HG03342 (cell line): ENCODE results near the gene MAJIN.

Source experiments
- ATAC-seq: cut with Tn5 transposase; IDR thresholded peaks from one replicate; pipeline ENCODE4 v1.9.1; 2021; ENCODE audit warnings: mild to moderate bottlenecking, moderate library complexity; ENCODE audit not compliant: unreplicated experiment

The MAJIN gene

GRCh38 chr11:64894812-64895452 lies 77.0 kb downstream of the MAJIN start:
- no peak for ATAC-seq

- ATAC-seq: peak; percentile 57
Observed at GRCh38 chr11:64894070-64894811, 77.7 kb downstream of the MAJIN start.

GRCh38 chr11:64893194-64894069 lies 78.5 kb downstream of the MAJIN start:
- no peak for ATAC-seq

- ATAC-seq: no peak
Observed at GRCh38 chr11:64892838-64893193, 79.1 kb downstream of the MAJIN start.

DNA sequence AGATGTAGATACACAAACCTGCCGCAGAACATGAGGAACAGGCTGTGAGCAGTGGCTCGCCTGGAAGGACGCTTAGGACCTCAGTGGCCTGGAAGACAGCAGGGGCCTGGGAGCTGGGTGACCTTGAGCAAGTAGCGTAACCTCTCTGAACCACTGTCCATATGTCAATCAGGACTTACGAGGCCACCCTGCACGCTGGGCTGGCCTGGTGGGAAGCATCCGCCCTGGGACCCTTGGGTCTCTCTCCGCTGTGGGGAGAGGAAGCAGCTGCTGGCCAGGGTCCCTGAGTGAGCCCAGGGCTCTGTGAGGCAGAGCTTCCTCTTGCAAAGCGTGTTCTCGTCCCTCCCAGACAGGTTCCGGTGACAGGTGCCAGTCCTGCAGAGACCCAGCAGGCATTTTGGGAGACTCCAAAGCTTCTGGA lies 79.5 kb downstream of the MAJIN start:
- no peak for ATAC-seq

GRCh38 chr11:64891880-64892279 lies 80.0 kb downstream of the MAJIN start:
- ATAC-seq: no peak

GRCh38 chr11:64891215-64891848 lies 80.6 kb downstream of the MAJIN start:
- ATAC-seq: no peak

DNA sequence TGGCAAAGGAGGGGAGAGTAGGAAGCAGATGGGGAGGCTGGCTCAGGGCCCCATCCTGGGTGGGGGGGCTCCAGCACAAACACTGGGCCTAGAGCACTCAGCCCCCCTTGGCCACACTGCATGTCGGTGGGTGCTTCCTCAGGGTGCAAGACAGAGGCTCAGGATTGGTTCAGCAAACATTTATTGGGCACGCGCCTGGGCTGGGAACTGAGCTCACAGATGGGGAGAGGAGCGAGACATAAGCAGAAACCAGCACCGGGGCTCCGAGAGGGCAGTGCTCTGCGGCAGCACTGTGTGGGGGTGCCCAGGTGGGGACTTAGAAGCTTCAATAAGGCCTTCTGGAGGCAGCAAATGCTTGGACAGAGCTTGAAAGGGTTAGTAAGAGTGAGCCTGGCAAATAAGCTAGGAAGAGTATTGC lies 81.4 kb downstream of the MAJIN start:
- ATAC-seq: no peak

- no peak for ATAC-seq
Observed at GRCh38 chr11:64888729-64889511, 83.0 kb downstream of the MAJIN start.

GRCh38 chr11:64888406-64888728 lies 83.5 kb downstream of the MAJIN start:
- ATAC-seq: no peak
